ENCODE data around the gene RMND1. TPM values are rescaled to one million over a fixed set of nuclear protein-coding genes. Genes with fewer than 3 reads are reported as not detected.

RMND1 gene
- total RNA-seq, 1 experiment from 2014 or later = 27.0 TPM

GRCh38 chr6:151412909-151413308 lies 39.0 kb downstream of the RMND1 start:
- no peaks in the 10 kb centered on the region for H3K79me2 ChIP-seq (ENCODE audit: insufficient read depth, low read length)
- no peaks in the 10 kb centered on the region for H3K27me3 ChIP-seq (ENCODE audit: insufficient read depth, low read length)
- no peaks in the 10 kb centered on the region for H3K9me3 ChIP-seq (ENCODE audit: control insufficient read depth, low read depth, low read length)
- no peak overlapping the region for H3T11ph ChIP-seq (ENCODE audit: low read length)
- peaks cover 41 to 78% (median 57%) of the 10 kb centered on the region in 3 experiments for H3K36me3 Mint-ChIP-seq (ENCODE audit: insufficient read depth in 1 of 3, low read depth in 3 of 3)
- H2BK20ac ChIP-seq (ENCODE audit: low read depth, low read length, poor library complexity, severe bottlenecking) = no peak overlapping the region
- H3K79me1 ChIP-seq (ENCODE audit: insufficient read depth, low read depth, low read length, poor library complexity, severe bottlenecking) = no peaks in the 10 kb centered on the region
- H3K23ac ChIP-seq (ENCODE audit: insufficient read length, low read depth, low read length) = no peak overlapping the region
- no peaks in the 10 kb centered on the region for H4K20me1 ChIP-seq (ENCODE audit: control insufficient read depth, insufficient read depth, insufficient read length)
- H3K27me3 Mint-ChIP-seq (ENCODE audit: low read depth) = no peaks in the 10 kb centered on the region
- no peak overlapping the region for H3K27ac Mint-ChIP-seq
- no peak overlapping the region for H3K18ac ChIP-seq (ENCODE audit: insufficient read length, low read depth, low read length)
- no peak overlapping the region for H3K27ac ChIP-seq (ENCODE audit: insufficient read length, low read depth, low read length)
- no peak overlapping the region for H4K5ac ChIP-seq (ENCODE audit: insufficient read length, low read depth, low read length)
- H3K4me1 ChIP-seq (ENCODE audit: insufficient read depth, low read length) = no peaks in the 10 kb centered on the region
- H2BK12ac ChIP-seq (ENCODE audit: insufficient read length, low read depth, low read length) = no peak overlapping the region
- no peak overlapping the region for H3K4me3 Mint-ChIP-seq
- no peak overlapping the region for H4K8ac ChIP-seq (replicated peaks; ENCODE audit: insufficient read length, low read depth, low read length)
- no peak overlapping the region for H2AK5ac ChIP-seq (ENCODE audit: insufficient read length, low read length)
- WGBS (ENCODE audit: extremely low coverage, insufficient read length, low lambda C conversion rate) = no CpG with 5 or more reads among the region's 3 CpGs
- no peak overlapping the region for H3K14ac ChIP-seq (ENCODE audit: insufficient read depth, low read length)
- H2BK15ac ChIP-seq (ENCODE audit: low read depth, low read length) = no peak overlapping the region
- H2BK120ac ChIP-seq (ENCODE audit: low read depth, low read length, poor library complexity, severe bottlenecking) = no peak overlapping the region
- TF ChIP-seq, protein P1, sequence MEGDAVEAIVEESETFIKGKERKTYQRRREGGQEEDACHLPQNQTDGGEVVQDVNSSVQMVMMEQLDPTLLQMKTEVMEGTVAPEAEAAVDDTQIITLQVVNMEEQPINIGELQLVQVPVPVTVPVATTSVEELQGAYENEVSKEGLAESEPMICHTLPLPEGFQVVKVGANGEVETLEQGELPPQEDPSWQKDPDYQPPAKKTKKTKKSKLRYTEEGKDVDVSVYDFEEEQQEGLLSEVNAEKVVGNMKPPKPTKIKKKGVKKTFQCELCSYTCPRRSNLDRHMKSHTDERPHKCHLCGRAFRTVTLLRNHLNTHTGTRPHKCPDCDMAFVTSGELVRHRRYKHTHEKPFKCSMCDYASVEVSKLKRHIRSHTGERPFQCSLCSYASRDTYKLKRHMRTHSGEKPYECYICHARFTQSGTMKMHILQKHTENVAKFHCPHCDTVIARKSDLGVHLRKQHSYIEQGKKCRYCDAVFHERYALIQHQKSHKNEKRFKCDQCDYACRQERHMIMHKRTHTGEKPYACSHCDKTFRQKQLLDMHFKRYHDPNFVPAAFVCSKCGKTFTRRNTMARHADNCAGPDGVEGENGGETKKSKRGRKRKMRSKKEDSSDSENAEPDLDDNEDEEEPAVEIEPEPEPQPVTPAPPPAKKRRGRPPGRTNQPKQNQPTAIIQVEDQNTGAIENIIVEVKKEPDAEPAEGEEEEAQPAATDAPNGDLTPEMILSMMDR (conservative IDR thresholded peaks at IDR 0.05) = no peak
- no peak overlapping the region for H4K91ac ChIP-seq (ENCODE audit: insufficient read length, low read depth, low read length)
- H3K4me1 Mint-ChIP-seq = no peaks in the 10 kb centered on the region
- H2AFZ ChIP-seq (ENCODE audit: low read length) = no peak overlapping the region
- no peak overlapping the region for H3K56ac ChIP-seq (ENCODE audit: insufficient read length, low read depth, low read length)
- no peak overlapping the region for H2BK5ac ChIP-seq (ENCODE audit: insufficient read length, low read length)
- no peak overlapping the region for H3K4ac ChIP-seq (ENCODE audit: low read depth, low read length)
- H3K23me2 ChIP-seq (ENCODE audit: insufficient read length, low read depth, low read length, poor library complexity, severe bottlenecking) = no peaks in the 10 kb centered on the region
- no peak overlapping the region for H3K9ac ChIP-seq (ENCODE audit: extremely low read depth, insufficient read length, low read length)
- no peak for DNase-seq
- no peak overlapping the region for H3K4me2 ChIP-seq (ENCODE audit: insufficient read depth, insufficient read length, low read length)
- H3K9me3 Mint-ChIP-seq = no peaks in the 10 kb centered on the region

Measured in H9 (cell line).